Pancreas (tissue), 10 donors: ENCODE measurements around the gene RTEL1. TPM values are rescaled to one million over a fixed set of nuclear protein-coding genes. Genes with fewer than 3 reads are reported as not detected.
A peak's percentile ranks its signal among the peaks of the same experiment; 100 is the strongest.
"Not testable (repeated sequence)": the region's sequence is repeated elsewhere in the genome, so short reads cannot be mapped to it uniquely, and the experiment has no call there.

Source experiments
- ATAC-seq, 4 donors: fragments of 200-7000 bp; cut with Tn5 transposase; one replicate each; pipeline versions ENCODE4 v1.8.0 to v1.9.1; 2020; ENCODE audit warnings: mild to moderate bottlenecking in 4 of 4, moderate library complexity in 4 of 4
- DNase-seq, 6 donors: peaks; one replicate each; pipeline ENCODE4 v3.0.0-alpha.2; 2020
- FAIRE-seq: peaks from 2 replicates; lab custom pipeline; 2012; peaks lifted over from hg19 to GRCh38; lab: Jason Lieb, UNC
- H3K27ac ChIP-seq, 4 donors: fragments of 200-600 bp; sonication (generic); 1 replicate in 3 of 4; 2 replicates in 1 of 4; pipeline versions ENCODE4 v1.5.0 to v1.8.0; 2020
- H3K27me3 ChIP-seq, 4 donors: fragments of 200-600 bp; one replicate each; pipeline ENCODE4 v1.8.0; 2021
- H3K36me3 ChIP-seq, 3 donors: fragments of 200-600 bp; sonication (generic) in 1 of 3; one replicate each; pipeline versions ENCODE4 v1.5.0 to v1.8.0; 2020 to 2021
- H3K4me1 ChIP-seq, 3 donors: fragments of 200-600 bp; one replicate each; pipeline ENCODE4 v1.8.0; 2021
- H3K4me3 ChIP-seq, 4 donors: fragments of 200-600 bp; sonication (generic) in 2 of 4; one replicate each; pipeline versions ENCODE4 v1.5.0 to v1.8.0; 2020 to 2021
- H3K9me3 ChIP-seq, 4 donors: fragments of 200-600 bp; one replicate each; pipeline ENCODE4 v1.8.0; 2021
- WGBS, 2 donors: extraction: QIAGEN DNeasy Blood & Tissue Kit; methylation state at CpG; one replicate each; pipeline ENCODE4 v1.1.7; 2013; 5-methylcytosine and 5-hydroxymethylcytosine counted together
- intact Hi-C, 3 donors: fragments of 100-400 bp; cut with DNase I; formaldehyde crosslinking; loops; one replicate each; pipeline versions ENCODE4 v1.11.1 to v1.14.2; 2022
- polyA plus RNA-seq, 2 donors: library from polyadenylated mRNA; stranded (reverse); fragments of 200-250 nt; gene quantifications; one replicate each; pipeline ENCODE4 v1.2.3, GENCODE V29; 2013
- total RNA-seq, 6 donors: library from RNA; stranded (reverse); fragmentation: NEBNext Ultra II Directional in 4 of 6; extraction: Animal tissue kit (Norgen Biotek cat#: 25700) in 4 of 6; gene quantifications; one replicate each; pipeline versions ENCODE4 v1.2.1 to v1.2.4, GENCODE V29; 2021 to 2023
- TF ChIP-seq, protein P1 (sequence below), 4 donors: fragments of 200-600 bp; sonication (generic) in 3 of 4; IDR thresholded peaks; one replicate each; pipeline versions ENCODE4 v1.5.0 to v1.8.0; 2021; ENCODE audit warnings: antibody characterized with exemption in 4 of 4
- donor health status: healthy with polysubstance abuse.
- donor health status: DM: no; HTN: no; CAD: no; lungs with moderate emphysema.
- donor health status: DM: no; HTN: no; CAD: no.
- donor health status: control.
- donor health status: control.
- donor health status: Bipolar disorder and iron deficiency.
- donor health status: DM: yes; HTN: yes; CAD: no.
- donor health status: DM: no; HTN: no; CAD: no.
- donor health status: DM: no; HTN: no; CAD: no.
- donor health status: DM: yes; HTN: yes; CAD: no.

The RTEL1 gene
- total and polyA plus RNA-seq, 8 donors = 10.5 to 36.6 (median 15.0) TPM

DNA sequence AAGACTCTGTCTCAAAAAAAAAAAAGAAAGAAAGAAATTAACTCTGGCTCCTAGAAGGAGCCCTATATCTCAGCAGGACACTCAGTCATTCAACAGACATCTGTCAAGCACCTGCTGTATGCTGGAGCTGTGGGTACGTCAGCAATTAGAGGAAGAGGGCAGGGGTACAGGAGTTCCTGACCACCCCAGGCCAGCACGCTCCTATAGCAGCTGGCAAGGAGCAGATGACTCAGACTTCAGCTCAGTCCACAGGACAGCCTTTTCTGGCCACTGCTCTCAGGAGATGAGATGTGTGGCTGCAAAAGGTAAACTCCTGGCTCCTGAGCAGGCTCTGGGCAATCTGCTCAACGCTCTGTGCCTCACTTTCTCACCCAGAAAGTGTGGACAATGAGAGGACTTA is 1.7 kb upstream of the RTEL1 start:
- Histone ChIP-seq H3K4me3 (no peak overlapping the region), H3K27me3 (no peaks in the 10 kb centered on the region), H3K36me3 (peaks cover 0 to 3% (median 0%) of the 10 kb centered on the region in 3 donors), H3K27ac (no peak overlapping the region), H3K9me3 (no peaks in the 10 kb centered on the region), H3K4me1 (peaks cover 3 to 20% (median 4%) of the 10 kb centered on the region in 3 donors)
- FAIRE-seq (no peak), ATAC-seq (no peak), DNase-seq (no peak)
- intact Hi-C loops = no loop called here
- 84 to 92% methylated on average over 3 of the region's 3 CpGs for WGBS, 2 donors
- TF ChIP-seq, protein P1, sequence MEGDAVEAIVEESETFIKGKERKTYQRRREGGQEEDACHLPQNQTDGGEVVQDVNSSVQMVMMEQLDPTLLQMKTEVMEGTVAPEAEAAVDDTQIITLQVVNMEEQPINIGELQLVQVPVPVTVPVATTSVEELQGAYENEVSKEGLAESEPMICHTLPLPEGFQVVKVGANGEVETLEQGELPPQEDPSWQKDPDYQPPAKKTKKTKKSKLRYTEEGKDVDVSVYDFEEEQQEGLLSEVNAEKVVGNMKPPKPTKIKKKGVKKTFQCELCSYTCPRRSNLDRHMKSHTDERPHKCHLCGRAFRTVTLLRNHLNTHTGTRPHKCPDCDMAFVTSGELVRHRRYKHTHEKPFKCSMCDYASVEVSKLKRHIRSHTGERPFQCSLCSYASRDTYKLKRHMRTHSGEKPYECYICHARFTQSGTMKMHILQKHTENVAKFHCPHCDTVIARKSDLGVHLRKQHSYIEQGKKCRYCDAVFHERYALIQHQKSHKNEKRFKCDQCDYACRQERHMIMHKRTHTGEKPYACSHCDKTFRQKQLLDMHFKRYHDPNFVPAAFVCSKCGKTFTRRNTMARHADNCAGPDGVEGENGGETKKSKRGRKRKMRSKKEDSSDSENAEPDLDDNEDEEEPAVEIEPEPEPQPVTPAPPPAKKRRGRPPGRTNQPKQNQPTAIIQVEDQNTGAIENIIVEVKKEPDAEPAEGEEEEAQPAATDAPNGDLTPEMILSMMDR (IDR thresholded peaks at IDR 0.05) = no peak

DNA sequence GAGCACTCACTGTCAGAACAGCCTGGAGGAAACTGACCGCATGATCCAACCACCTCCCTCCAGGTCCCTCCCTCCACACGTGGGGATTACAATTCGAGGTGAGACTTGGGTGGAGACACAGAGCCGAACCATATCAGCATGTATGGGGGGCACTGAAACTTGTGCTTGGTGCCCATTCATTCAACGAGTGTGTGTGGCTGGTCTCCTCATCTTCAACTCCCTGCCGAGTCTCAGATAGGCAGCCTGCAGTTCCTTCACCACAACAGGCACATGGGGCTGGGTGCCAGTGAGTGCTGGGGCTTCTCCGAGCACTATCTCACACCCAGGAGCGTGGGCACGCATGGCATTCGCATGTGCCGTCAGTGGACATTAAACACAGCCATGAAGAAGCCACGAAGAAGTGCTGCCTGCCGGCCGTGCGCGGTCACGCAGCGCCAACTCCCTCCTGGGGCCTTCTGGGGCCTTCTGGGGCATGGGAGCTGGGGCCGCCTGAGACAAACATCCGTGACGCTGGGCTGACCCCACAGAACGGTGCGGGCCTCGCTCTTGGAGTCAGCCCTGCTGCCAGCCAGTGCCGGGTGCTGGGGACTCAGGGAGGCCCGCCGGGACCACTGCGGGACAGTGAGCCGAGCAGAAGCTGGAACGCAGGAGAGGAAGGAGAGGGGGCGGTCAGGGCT is 714 bp upstream of the RTEL1 start:
- intact Hi-C loops = no loop called here
- TF ChIP-seq, protein P1 (IDR thresholded peaks at IDR 0.05) = no peak
- Histone ChIP-seq H3K27ac (peak overlapping the region; percentile 58 to 77 (median 69)), H3K27me3 (no peaks in the 10 kb centered on the region), H3K4me3 (peak overlapping the region; percentile 59 to 76 (median 66)), H3K9me3 (no peaks in the 10 kb centered on the region), H3K36me3 (peaks cover 0 to 3% (median 0%) of the 10 kb centered on the region in 3 donors), H3K4me1 (peaks cover 3 to 14% (median 4%) of the 10 kb centered on the region in 3 donors)
- FAIRE-seq (no peak), ATAC-seq (no peak), DNase-seq (peak in 2 of 6 donors; percentile 47 to 63)
- WGBS, 2 donors = 46 to 54% methylated on average over 31 of the region's 31 CpGs

DNA sequence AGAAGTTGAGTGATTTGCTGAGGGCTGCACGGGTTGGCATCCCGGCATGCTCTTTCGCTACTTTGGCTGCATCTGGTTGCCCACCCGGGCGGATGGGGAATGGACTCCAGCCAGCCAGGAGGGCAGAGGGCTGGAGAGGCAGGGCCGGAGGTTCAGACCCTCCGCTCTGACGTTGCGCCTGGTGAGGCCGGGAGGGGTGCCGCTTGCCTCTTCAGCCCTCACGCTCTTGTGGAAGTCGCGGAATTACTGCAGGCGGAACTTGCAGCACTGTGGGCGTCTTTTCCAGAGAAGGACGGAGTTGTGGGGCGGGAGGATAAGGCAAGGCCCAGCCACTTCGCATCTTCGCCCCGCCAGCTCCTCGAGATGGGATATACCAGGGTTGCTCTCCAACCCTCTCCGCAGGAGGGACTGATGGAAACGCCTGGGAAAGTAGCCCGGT is 656 bp downstream of the RTEL1 start:
- Histone ChIP-seq H3K27ac (peak overlapping the region; percentile 58 to 77 (median 69)), H3K4me3 (peak overlapping the region; percentile 59 to 76 (median 66)), H3K27me3 (no peaks in the 10 kb centered on the region), H3K36me3 (peaks cover 0 to 3% (median 0%) of the 10 kb centered on the region in 3 donors), H3K9me3 (no peaks in the 10 kb centered on the region), H3K4me1 (peaks cover 3 to 14% (median 4%) of the 10 kb centered on the region in 3 donors)
- 2 to 4% methylated on average over 25 of the region's 25 CpGs for whole genome bisulfite sequencing, 2 donors
- DNase-seq (peak in 1 of 6 donors; percentile 71), ATAC-seq (peak; percentile 3 to 40 (median 9)), FAIRE-seq (no peak)
- TF ChIP-seq, protein P1 (IDR thresholded peaks at IDR 0.05) = no peak
- intact Hi-C loops = no loop called here

DNA sequence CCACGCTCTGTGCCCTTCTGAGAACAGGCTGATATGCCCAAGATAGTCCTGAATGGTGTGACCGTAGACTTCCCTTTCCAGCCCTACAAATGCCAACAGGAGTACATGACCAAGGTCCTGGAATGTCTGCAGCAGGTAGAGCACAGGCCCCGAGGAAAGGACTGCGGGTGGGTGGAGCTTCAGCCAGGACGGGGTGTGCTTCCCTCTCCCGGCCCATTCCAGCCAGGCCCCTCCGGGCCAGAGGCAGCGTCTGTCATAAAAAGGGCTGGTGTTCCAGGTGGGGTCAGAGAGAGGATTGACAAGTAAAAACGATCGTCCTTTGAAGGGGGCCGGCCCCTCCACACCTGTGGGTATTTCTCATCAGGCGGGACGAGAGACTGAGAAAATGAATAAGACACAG is 1.3 kb downstream of the RTEL1 start:
- DNase-seq (peak in 1 of 6 donors; percentile 50), ATAC-seq (no peak), FAIRE-seq (no peak)
- TF ChIP-seq, protein P1 (IDR thresholded peaks at IDR 0.05) = no peak
- Histone ChIP-seq H3K4me3 (peak overlapping the region in 3 of 4 donors; percentile 66 to 76 (median 66)), H3K36me3 (peaks cover 0 to 3% (median 0%) of the 10 kb centered on the region in 3 donors), H3K9me3 (no peaks in the 10 kb centered on the region), H3K27me3 (no peaks in the 10 kb centered on the region), H3K4me1 (peaks cover 3 to 14% (median 4%) of the 10 kb centered on the region in 3 donors), H3K27ac (no peak overlapping the region)
- 40 to 45% methylated on average over 13 of the region's 13 CpGs for WGBS, 2 donors
- intact Hi-C loops = no loop called here

DNA sequence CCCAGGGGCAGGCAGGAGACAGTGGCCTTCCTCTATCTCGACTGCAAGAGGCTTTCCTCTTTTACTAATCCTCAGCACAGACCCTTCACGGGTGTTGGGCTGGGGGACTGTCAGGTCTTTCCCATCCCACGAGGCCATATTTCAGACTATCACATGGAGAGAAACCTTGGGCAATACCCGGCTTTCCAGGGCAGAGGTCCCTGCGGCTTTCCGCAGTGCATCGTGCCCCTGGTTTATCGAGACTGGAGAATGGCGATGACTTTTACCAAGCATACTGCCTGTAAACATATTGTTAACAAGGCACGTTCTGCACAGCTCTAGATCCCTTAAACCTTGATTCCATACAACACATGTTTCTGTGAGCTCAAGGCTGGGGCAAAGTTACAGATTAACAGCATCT is 2.1 kb downstream of the RTEL1 start:
- H3K27me3 ChIP-seq, H3K27ac ChIP-seq, DNase-seq, H3K4me3 ChIP-seq, H3K36me3 ChIP-seq, intact Hi-C loops, FAIRE-seq, ATAC-seq, H3K9me3 ChIP-seq: not testable (repeated sequence)
- WGBS, 2 donors = 78 to 80% methylated on average over 10 of the region's 10 CpGs
- H3K4me1 ChIP-seq = peaks cover 3 to 14% (median 4%) of the 10 kb centered on the region in 3 donors
